SK-N-SH treated with all-trans-retinoic acid at 6 μM for 48 hours (cell line): Measurements from ENCODE around the gene CMIP.

ENCODE experiments used
- ESRRG ChIP-seq: fragments of 250-450 bp; sonication (Bioruptor Pico); IDR thresholded peaks from 2 replicates; pipeline ENCODE4 v1.6.1; 2021; ENCODE audit warnings: mild to moderate bottlenecking
- ISL1 ChIP-seq: fragments of 250-450 bp; sonication (Bioruptor Pico); IDR thresholded peaks from 2 replicates; pipeline ENCODE4 v2.1.2; 2022; ENCODE audit warnings: mild to moderate bottlenecking, moderate library complexity
- OSR1 ChIP-seq: fragments of 250-450 bp; sonication (Bioruptor Pico); IDR thresholded peaks from 2 replicates; pipeline ENCODE4 v1.8.0; 2022; ENCODE audit warnings: moderate library complexity, mild to moderate bottlenecking, inconsistent platforms
- RARB ChIP-seq: fragments of 250-450 bp; sonication (Bioruptor Pico); IDR thresholded peaks from 2 replicates; pipeline ENCODE4 v1.8.0; 2021; ENCODE audit warnings: mild to moderate bottlenecking, moderate library complexity
- TCF4 ChIP-seq: fragments of 250-450 bp; sonication (Bioruptor Pico); IDR thresholded peaks from 2 replicates; pipeline ENCODE4 v1.8.0; 2021; ENCODE audit warnings: mild to moderate bottlenecking, moderate library complexity, borderline replicate concordance
- ZC3H10 ChIP-seq: fragments of 250-450 bp; sonication (Bioruptor Pico); IDR thresholded peaks from 2 replicates; pipeline ENCODE4 v1.5.1; 2021; ENCODE audit warnings: mild to moderate bottlenecking, moderate library complexity
- ZFP3 ChIP-seq: fragments of 250-450 bp; sonication (Bioruptor Pico); IDR thresholded peaks from 2 replicates; pipeline ENCODE4 v1.5.0; 2020; ENCODE audit warnings: mild to moderate bottlenecking, moderate library complexity
- ZNF565 ChIP-seq: fragments of 450-650 bp; formaldehyde crosslinking; conservative IDR thresholded peaks from 2 replicates; pipeline ENCODE4 v1.5.0; 2020; ENCODE audit warnings: low read depth, mild to moderate bottlenecking, moderate library complexity
- ZNF8 ChIP-seq: fragments of 450-650 bp; formaldehyde crosslinking; IDR thresholded peaks from 2 replicates; pipeline ENCODE4 v1.5.0; 2020; ENCODE audit warnings: mild to moderate bottlenecking, moderate library complexity
- TF ChIP-seq, protein P1 (sequence below): fragments of 250-450 bp; sonication (Bioruptor Pico); IDR thresholded peaks from 2 replicates; pipeline ENCODE4 v1.5.0; 2020; ENCODE audit warnings: mild to moderate bottlenecking, moderate library complexity
- TF ChIP-seq, protein P2 (sequence below): fragments of 250-450 bp; sonication (Bioruptor Pico); IDR thresholded peaks from 2 replicates; pipeline ENCODE4 v1.5.1; 2021; ENCODE audit warnings: mild to moderate bottlenecking, moderate library complexity
- TF ChIP-seq, protein P3 (sequence below): fragments of 250-450 bp; sonication (Bioruptor Pico); IDR thresholded peaks from 2 replicates; pipeline ENCODE4 v1.5.1; 2020; ENCODE audit warnings: low read depth, mild to moderate bottlenecking, moderate library complexity
- TF ChIP-seq, protein P4 (sequence below): fragments of 250-450 bp; sonication (Bioruptor Pico); IDR thresholded peaks from 2 replicates; pipeline ENCODE4 v1.8.0; 2020; ENCODE audit warnings: mild to moderate bottlenecking, moderate library complexity, borderline replicate concordance

DNA sequence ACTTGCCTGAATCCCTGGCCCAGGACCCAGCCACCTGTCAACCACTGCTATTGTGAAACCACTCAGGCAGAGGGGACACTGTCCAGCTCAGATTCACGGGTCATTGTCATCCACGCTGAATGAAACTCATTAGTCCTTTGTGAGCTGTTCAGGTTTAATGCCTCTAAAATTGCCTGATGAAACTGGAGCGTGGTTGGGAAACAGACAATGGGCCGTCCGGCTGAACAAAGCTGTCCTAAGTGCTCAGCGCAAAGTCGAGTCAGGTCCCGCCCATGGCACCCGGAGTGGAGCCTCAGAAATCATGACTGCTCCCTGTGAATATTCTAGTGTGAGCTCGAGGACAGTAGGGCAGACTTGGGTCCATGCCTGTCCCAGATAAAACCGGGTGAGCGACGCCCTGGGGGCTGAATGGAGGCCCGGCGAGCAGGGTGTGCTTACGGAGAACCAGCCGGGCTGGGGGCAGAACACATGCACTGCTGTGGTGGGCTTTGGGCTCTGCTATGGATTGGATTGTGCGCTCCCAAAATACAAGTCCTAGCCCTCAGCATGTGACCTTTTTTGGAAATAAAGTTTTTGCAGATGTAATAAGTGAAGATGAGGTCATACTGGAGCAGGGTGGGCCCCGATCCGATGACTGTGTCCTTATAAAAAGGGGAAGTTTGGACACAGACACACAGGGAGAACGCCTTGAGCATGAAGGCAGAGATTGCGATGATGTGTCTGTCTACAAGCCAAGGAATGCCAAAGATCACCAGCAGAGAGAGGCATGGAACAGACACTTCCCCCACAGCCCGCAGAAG lies 12.9 kb upstream of the CMIP start:
- TF ChIP-seq, protein P1, sequence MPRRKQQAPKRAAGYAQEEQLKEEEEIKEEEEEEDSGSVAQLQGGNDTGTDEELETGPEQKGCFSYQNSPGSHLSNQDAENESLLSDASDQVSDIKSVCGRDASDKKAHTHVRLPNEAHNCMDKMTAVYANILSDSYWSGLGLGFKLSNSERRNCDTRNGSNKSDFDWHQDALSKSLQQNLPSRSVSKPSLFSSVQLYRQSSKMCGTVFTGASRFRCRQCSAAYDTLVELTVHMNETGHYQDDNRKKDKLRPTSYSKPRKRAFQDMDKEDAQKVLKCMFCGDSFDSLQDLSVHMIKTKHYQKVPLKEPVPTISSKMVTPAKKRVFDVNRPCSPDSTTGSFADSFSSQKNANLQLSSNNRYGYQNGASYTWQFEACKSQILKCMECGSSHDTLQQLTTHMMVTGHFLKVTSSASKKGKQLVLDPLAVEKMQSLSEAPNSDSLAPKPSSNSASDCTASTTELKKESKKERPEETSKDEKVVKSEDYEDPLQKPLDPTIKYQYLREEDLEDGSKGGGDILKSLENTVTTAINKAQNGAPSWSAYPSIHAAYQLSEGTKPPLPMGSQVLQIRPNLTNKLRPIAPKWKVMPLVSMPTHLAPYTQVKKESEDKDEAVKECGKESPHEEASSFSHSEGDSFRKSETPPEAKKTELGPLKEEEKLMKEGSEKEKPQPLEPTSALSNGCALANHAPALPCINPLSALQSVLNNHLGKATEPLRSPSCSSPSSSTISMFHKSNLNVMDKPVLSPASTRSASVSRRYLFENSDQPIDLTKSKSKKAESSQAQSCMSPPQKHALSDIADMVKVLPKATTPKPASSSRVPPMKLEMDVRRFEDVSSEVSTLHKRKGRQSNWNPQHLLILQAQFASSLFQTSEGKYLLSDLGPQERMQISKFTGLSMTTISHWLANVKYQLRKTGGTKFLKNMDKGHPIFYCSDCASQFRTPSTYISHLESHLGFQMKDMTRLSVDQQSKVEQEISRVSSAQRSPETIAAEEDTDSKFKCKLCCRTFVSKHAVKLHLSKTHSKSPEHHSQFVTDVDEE (CRISPR knock-in tag), result no peak
- TF ChIP-seq TCF4 (CRISPR knock-in tag), result no peak
- no peak for TF ChIP-seq OSR1 (CRISPR knock-in tag)
- no peak for TF ChIP-seq ZC3H10 (CRISPR knock-in tag)
- TF ChIP-seq ESRRG, result no peak
- no peak for TF ChIP-seq RARB (CRISPR knock-in tag)
- TF ChIP-seq, protein P2, sequence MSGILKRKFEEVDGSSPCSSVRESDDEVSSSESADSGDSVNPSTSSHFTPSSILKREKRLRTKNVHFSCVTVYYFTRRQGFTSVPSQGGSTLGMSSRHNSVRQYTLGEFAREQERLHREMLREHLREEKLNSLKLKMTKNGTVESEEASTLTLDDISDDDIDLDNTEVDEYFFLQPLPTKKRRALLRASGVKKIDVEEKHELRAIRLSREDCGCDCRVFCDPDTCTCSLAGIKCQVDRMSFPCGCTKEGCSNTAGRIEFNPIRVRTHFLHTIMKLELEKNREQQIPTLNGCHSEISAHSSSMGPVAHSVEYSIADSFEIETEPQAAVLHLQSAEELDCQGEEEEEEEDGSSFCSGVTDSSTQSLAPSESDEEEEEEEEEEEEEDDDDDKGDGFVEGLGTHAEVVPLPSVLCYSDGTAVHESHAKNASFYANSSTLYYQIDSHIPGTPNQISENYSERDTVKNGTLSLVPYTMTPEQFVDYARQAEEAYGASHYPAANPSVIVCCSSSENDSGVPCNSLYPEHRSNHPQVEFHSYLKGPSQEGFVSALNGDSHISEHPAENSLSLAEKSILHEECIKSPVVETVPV, result no peak
- TF ChIP-seq ZFP3 (CRISPR knock-in tag), result no peak
- TF ChIP-seq, protein P3, sequence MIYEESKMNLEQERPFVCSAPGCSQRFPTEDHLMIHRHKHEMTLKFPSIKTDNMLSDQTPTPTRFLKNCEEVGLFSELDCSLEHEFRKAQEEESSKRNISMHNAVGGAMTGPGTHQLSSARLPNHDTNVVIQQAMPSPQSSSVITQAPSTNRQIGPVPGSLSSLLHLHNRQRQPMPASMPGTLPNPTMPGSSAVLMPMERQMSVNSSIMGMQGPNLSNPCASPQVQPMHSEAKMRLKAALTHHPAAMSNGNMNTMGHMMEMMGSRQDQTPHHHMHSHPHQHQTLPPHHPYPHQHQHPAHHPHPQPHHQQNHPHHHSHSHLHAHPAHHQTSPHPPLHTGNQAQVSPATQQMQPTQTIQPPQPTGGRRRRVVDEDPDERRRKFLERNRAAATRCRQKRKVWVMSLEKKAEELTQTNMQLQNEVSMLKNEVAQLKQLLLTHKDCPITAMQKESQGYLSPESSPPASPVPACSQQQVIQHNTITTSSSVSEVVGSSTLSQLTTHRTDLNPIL (CRISPR knock-in tag), result no peak
- TF ChIP-seq ZNF8 (CRISPR knock-in tag), result no peak
- no peak for TF ChIP-seq ISL1 (CRISPR knock-in tag)
- TF ChIP-seq, protein P4, sequence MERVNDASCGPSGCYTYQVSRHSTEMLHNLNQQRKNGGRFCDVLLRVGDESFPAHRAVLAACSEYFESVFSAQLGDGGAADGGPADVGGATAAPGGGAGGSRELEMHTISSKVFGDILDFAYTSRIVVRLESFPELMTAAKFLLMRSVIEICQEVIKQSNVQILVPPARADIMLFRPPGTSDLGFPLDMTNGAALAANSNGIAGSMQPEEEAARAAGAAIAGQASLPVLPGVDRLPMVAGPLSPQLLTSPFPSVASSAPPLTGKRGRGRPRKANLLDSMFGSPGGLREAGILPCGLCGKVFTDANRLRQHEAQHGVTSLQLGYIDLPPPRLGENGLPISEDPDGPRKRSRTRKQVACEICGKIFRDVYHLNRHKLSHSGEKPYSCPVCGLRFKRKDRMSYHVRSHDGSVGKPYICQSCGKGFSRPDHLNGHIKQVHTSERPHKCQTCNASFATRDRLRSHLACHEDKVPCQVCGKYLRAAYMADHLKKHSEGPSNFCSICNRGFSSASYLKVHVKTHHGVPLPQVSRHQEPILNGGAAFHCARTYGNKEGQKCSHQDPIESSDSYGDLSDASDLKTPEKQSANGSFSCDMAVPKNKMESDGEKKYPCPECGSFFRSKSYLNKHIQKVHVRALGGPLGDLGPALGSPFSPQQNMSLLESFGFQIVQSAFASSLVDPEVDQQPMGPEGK (CRISPR knock-in tag), result no peak
- no peak for TF ChIP-seq ZNF565
